B cell (primary cell): Measurements from ENCODE around the gene DLG2. TPM values are rescaled to one million over a fixed set of nuclear protein-coding genes. Genes with fewer than 3 reads are reported as not detected.

Source experiments
- ATAC-seq: fragments of 200-7000 bp; cut with Tn5 transposase; one replicate; pipeline ENCODE4 v1.10.0; 2021; ENCODE audit warnings: low read depth, mild to moderate bottlenecking, moderate number of reproducible peaks, moderate library complexity
- CTCF ChIA-PET: fragments of 350-600 bp; sonication (Branson Sonifier 250); formaldehyde crosslinking; loops from one replicate; lab custom pipeline; 2021; ENCODE audit warnings: antibody characterized with exemption, inconsistent platforms; lab: Charles Lee
- POLR2A ChIA-PET: fragments of 350-600 bp; sonication (Branson Sonifier 250); formaldehyde crosslinking; loops from one replicate; lab custom pipeline; 2021; ENCODE audit warnings: antibody characterized with exemption; lab: Charles Lee
- DNase-seq: peaks from one replicate; pipeline ENCODE4 v3.0.0; 2013
- H2AFZ ChIP-seq: 2 replicates; pipeline ENCODE4 v1.6.1; 2012; ENCODE audit warnings: mild to moderate bottlenecking, low read depth, low read length; ENCODE audit not compliant: insufficient read depth, poor library complexity, severe bottlenecking
- H3K27ac ChIP-seq, 2 donors: 1 replicate in 1 of 2; 2 replicates in 1 of 2; pipeline ENCODE4 v1.5.1; 2012 to 2013; ENCODE audit warnings: low read length in 2 of 2, mild to moderate bottlenecking in 2 of 2, moderate library complexity in 1 of 2
- H3K27me3 ChIP-seq, 4 experiments: fragments of 200-600 bp in 1 of 4; sonication (generic) in 1 of 4; replicated peaks in 1 of 4; 1 replicate in 2 of 4; 2 replicates in 2 of 4; pipeline versions ENCODE4 v1.6.1 to v1.7.0; 2013 to 2016; ENCODE audit warnings: low read length in 3 of 4, mild to moderate bottlenecking in 2 of 4, mixed read lengths in 1 of 4, moderate library complexity in 1 of 4; ENCODE audit not compliant: insufficient read depth in 4 of 4, control insufficient read depth in 3 of 4; ENCODE audit errors: control extremely low read depth in 1 of 4
- H3K36me3 ChIP-seq, 2 experiments: replicated peaks in 1 of 2; 1 replicate in 1 of 2; 2 replicates in 1 of 2; pipeline versions ENCODE4 v1.6.1 to v1.7.1; 2013; ENCODE audit warnings: low read length in 1 of 2; ENCODE audit not compliant: insufficient read depth in 2 of 2, control insufficient read depth in 1 of 2; ENCODE audit errors: control extremely low read depth in 1 of 2, extremely low read depth in 1 of 2
- H3K4me1 ChIP-seq, 2 donors: fragments of 200-600 bp in 1 of 2; sonication (generic) in 1 of 2; 1 replicate in 1 of 2; 2 replicates in 1 of 2; pipeline versions ENCODE4 v1.5.1 to v1.6.1; 2013 to 2017; ENCODE audit warnings: low read length in 2 of 2; ENCODE audit not compliant: control insufficient read depth in 2 of 2, insufficient read depth in 2 of 2
- H3K4me2 ChIP-seq: replicated peaks from 2 replicates; pipeline ENCODE3; 2012; ENCODE audit warnings: mild to moderate bottlenecking, low read depth, low read length; ENCODE audit not compliant: poor library complexity, severe bottlenecking
- H3K4me3 ChIP-seq, 5 experiments: fragments of 200-600 bp in 1 of 5; sonication (generic) in 1 of 5; 1 replicate in 3 of 5; 2 replicates in 2 of 5; pipeline versions ENCODE4 v1.5.1 to v1.7.0; 2011 to 2016; ENCODE audit warnings: low read length in 4 of 5, mild to moderate bottlenecking in 4 of 5, low read depth in 2 of 5, control low read depth in 1 of 5, moderate library complexity in 1 of 5; ENCODE audit not compliant: insufficient read depth in 1 of 5; ENCODE audit errors: control extremely low read depth in 1 of 5, extremely low read depth in 1 of 5
- H3K79me2 ChIP-seq: fragments of 200-600 bp; sonication (generic); one replicate; pipeline ENCODE4 v1.6.0; 2016; ENCODE audit warnings: low read length; ENCODE audit not compliant: control insufficient read depth, insufficient read depth
- H3K9ac ChIP-seq: fragments of 200-600 bp; sonication (generic); 2 replicates; pipeline ENCODE4 v1.6.1; 2017; ENCODE audit warnings: mild to moderate bottlenecking, low read length, moderate library complexity
- H3K9me3 ChIP-seq, 3 donors: one replicate each; pipeline versions ENCODE4 v1.6.1 to v1.7.1; 2013; ENCODE audit warnings: low read length in 2 of 3; ENCODE audit not compliant: control insufficient read depth in 2 of 3, insufficient read depth in 1 of 3; ENCODE audit errors: control extremely low read depth in 1 of 3
- H4K20me1 ChIP-seq: 2 replicates; pipeline ENCODE4 v1.6.0; 2012; ENCODE audit warnings: mild to moderate bottlenecking, low read length; ENCODE audit not compliant: insufficient read depth, control insufficient read depth, poor library complexity, severe bottlenecking
- H3K27ac Mint-ChIP-seq: one replicate; pipeline ENCODE4 v1.8.0; 2021; ENCODE audit warnings: mixed read lengths
- H3K27me3 Mint-ChIP-seq: one replicate; pipeline ENCODE4 v1.8.0; 2021; ENCODE audit warnings: mixed read lengths
- H3K4me1 Mint-ChIP-seq: one replicate; pipeline ENCODE4 v1.8.0; 2021; ENCODE audit warnings: mixed read lengths
- H3K4me3 Mint-ChIP-seq: one replicate; pipeline ENCODE4 v1.8.0; 2021; ENCODE audit warnings: mixed read lengths
- H3K9me3 Mint-ChIP-seq: one replicate; pipeline ENCODE4 v1.8.0; 2022; ENCODE audit warnings: mixed read lengths; ENCODE audit not compliant: insufficient read depth
- CTCF ChIP-seq: fragments of 200-600 bp; IDR thresholded peaks from one replicate; pipeline ENCODE4 v1.8.0; 2022; ENCODE audit warnings: antibody characterized with exemption, mild to moderate bottlenecking
- EZH2 ChIP-seq: IDR thresholded peaks from 2 replicates; pipeline ENCODE4 v1.6.1; 2012; ENCODE audit warnings: borderline replicate concordance, low read depth, mild to moderate bottlenecking, moderate library complexity, low read length; ENCODE audit not compliant: insufficient read depth, poor library complexity, severe bottlenecking
- whole genome bisulfite sequencing: methylation state at CpG from one replicate; pipeline ENCODE4 v1.1.5; 2013; ENCODE audit warnings: missing lambda C conversion rate; ENCODE audit not compliant: insufficient coverage; 5-methylcytosine and 5-hydroxymethylcytosine counted together
- intact Hi-C: fragments of 100-400 bp; cut with micrococcal nuclease; formaldehyde crosslinking; loops from one replicate; pipeline ENCODE4 v1.10.0; 2022
- polyA plus RNA-seq: library from polyadenylated mRNA; depleted of rRNA; stranded (reverse); fragments of >200 nt; gene quantifications from 2 replicates; pipeline ENCODE4 v1.2.3, GENCODE V29; 2012
- total RNA-seq, 2 donors: library from RNA; stranded (reverse); fragments of 120-200 nt in 1 of 2; gene quantifications; 1 replicate in 1 of 2; 2 replicates in 1 of 2; pipeline versions ENCODE4 v1.2.3 to v1.2.4, GENCODE V29; 2013 to 2022

Gene DLG2
- total and polyA plus RNA-seq, 2 donors (not counting 1 experiment from before 2014, with no cell fraction given) = 0.54 to 5.4 TPM

- no peaks in the 10 kb centered on the region for H3K9me3 ChIP-seq
- H3K4me1 Mint-ChIP-seq = no peaks in the 10 kb centered on the region
- H3K4me3 Mint-ChIP-seq = no peak overlapping the region
- no peaks in the 10 kb centered on the region for H3K4me1 ChIP-seq
- no peak overlapping the region for H3K27ac ChIP-seq
- no peak for DNase-seq
- intact Hi-C loops = no loop called here
- H3K9me3 Mint-ChIP-seq = no peaks in the 10 kb centered on the region
- H3K27me3 ChIP-seq = no peaks in the 10 kb centered on the region
- 81% methylated on average over 6 of the region's 6 CpGs for WGBS
- no peaks in the 10 kb centered on the region for H4K20me1 ChIP-seq
- no peak overlapping the region for H3K4me3 ChIP-seq
- H3K4me2 ChIP-seq = no peak overlapping the region
- H3K9ac ChIP-seq = no peak overlapping the region
- ATAC-seq = no peak
- TF ChIP-seq CTCF = no peak
- no peak for TF ChIP-seq EZH2
- ChIA-PET CTCF (no interaction called here), POLR2A (no interaction called here)
- no peaks in the 10 kb centered on the region for H3K36me3 ChIP-seq
- H3K27me3 Mint-ChIP-seq = no peaks in the 10 kb centered on the region
- H3K79me2 ChIP-seq = no peaks in the 10 kb centered on the region
- no peak overlapping the region for H2AFZ ChIP-seq
- no peak overlapping the region for H3K27ac Mint-ChIP-seq
Measured at GRCh38 chr11:84685976-84686375, 941.2 kb downstream of the DLG2 start.

DNA sequence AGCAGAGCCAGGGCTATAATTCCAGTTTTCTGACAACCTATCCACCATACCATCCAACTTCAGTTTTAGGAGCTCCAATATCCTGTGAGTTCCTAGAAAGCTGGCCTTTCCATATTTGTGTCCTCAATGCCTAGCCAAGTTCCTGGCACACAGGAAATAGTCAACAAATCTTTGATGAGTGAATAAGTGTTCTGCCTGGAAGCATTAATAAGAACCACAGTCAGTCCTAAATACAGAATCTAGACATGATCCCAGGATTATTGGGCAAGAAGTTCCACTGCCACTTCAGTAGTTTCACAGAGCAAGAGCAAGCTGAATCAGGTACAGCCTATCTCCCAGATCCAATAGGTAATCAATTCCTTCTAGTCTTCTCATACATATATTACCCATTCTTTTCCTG, 942.0 kb downstream of the DLG2 start:
- Histone ChIP-seq H3K4me2 (no peak overlapping the region), H3K4me3 (no peak overlapping the region), H3K9ac (no peak overlapping the region), H3K4me1 (no peaks in the 10 kb centered on the region), H3K27ac (no peak overlapping the region), H2AFZ (no peak overlapping the region), H3K36me3 (no peaks in the 10 kb centered on the region), H4K20me1 (no peaks in the 10 kb centered on the region), H3K27me3 (no peaks in the 10 kb centered on the region), H3K9me3 (no peaks in the 10 kb centered on the region), H3K79me2 (no peaks in the 10 kb centered on the region)
- no peak for DNase-seq
- ChIA-PET CTCF (no interaction called here), POLR2A (no interaction called here)
- TF ChIP-seq CTCF (no peak), EZH2 (no peak)
- Mint-ChIP-seq H3K4me3 (no peak overlapping the region), H3K27me3 (no peaks in the 10 kb centered on the region), H3K4me1 (no peaks in the 10 kb centered on the region), H3K9me3 (no peaks in the 10 kb centered on the region), H3K27ac (no peak overlapping the region)
- no peak for ATAC-seq
- intact Hi-C loops = no loop called here
